ENCODE results near the gene WDFY4. TPM values are rescaled to one million over a fixed set of nuclear protein-coding genes. Genes with fewer than 3 reads are reported as not detected.

Gene WDFY4
- total RNA-seq, 1 experiment from 2014 or later: 0.23 TPM

- ATAC-seq (no peak), DNase-seq (ENCODE audit: low read depth, low spot score) (no peak)
- ChIA-PET POLR2A (no interaction called here), CTCF (no interaction called here)
- in situ Hi-C loops (cut with HindIII; ENCODE audit: low pct_unique_long_range_greater_than_20kb, low sequenced_read_pairs): no loop called here
- Histone ChIP-seq H3K36me3 (ENCODE audit: control insufficient read depth, insufficient read depth, low read length) (no peaks in the 10 kb centered on the region), H3K4me1 (ENCODE audit: control insufficient read depth, insufficient read depth, low read length) (no peaks in the 10 kb centered on the region), H3K27ac (ENCODE audit: low read length) (no peak overlapping the region), H3K4me3 (ENCODE audit: low read depth in 2 of 2, low read length in 2 of 2) (no peak overlapping the region), H3K27me3 (ENCODE audit: control insufficient read depth, insufficient read depth, low read length) (no peaks in the 10 kb centered on the region), H3K9me3 (ENCODE audit: control insufficient read depth, insufficient read depth, low read depth, low read length) (no peaks in the 10 kb centered on the region)
- intact Hi-C loops (cut with micrococcal nuclease; ENCODE audit: unreplicated experiment): no loop called here
- no TSS peak for BruUV-seq (replicated peaks)
- no peak for TF ChIP-seq POLR2AphosphoS5 (IDR thresholded peaks at IDR 0.05; ENCODE audit: low read depth, low read length)
- TF ChIP-seq REST (IDR thresholded peaks at IDR 0.05; ENCODE audit: insufficient read depth in 1 of 2, low read depth in 2 of 2, low read length in 1 of 2): no peak
- no peak for TF ChIP-seq CTCF (IDR thresholded peaks at IDR 0.05)
- TF ChIP-seq SIN3A (IDR thresholded peaks at IDR 0.05; ENCODE audit: borderline replicate concordance, insufficient read depth, low read depth, low read length): no peak
- no peak for TF ChIP-seq TCF7L2 (IDR thresholded peaks at IDR 0.05; ENCODE audit: low read depth, low read length)
Measured at GRCh38 chr10:48872234-48872633, 187.6 kb downstream of the WDFY4 start.

- TF ChIP-seq POLR2AphosphoS5 (IDR thresholded peaks at IDR 0.05; ENCODE audit: low read depth, low read length): no peak
- no peak for TF ChIP-seq CTCF (IDR thresholded peaks at IDR 0.05)
- TF ChIP-seq TCF7L2 (IDR thresholded peaks at IDR 0.05; ENCODE audit: low read depth, low read length): no peak
- TF ChIP-seq SIN3A (IDR thresholded peaks at IDR 0.05; ENCODE audit: borderline replicate concordance, insufficient read depth, low read depth, low read length): no peak
- TF ChIP-seq REST (IDR thresholded peaks at IDR 0.05; ENCODE audit: insufficient read depth in 1 of 2, low read depth in 2 of 2, low read length in 1 of 2): no peak
- no peak overlapping the region for H3K4me3 ChIP-seq (ENCODE audit: low read depth in 2 of 2, low read length in 2 of 2)
- no peaks in the 10 kb centered on the region for H3K36me3 ChIP-seq (ENCODE audit: control insufficient read depth, insufficient read depth, low read length)
- intact Hi-C loops (cut with micrococcal nuclease; ENCODE audit: unreplicated experiment) (no loop called here), in situ Hi-C loops (cut with HindIII; ENCODE audit: low pct_unique_long_range_greater_than_20kb, low sequenced_read_pairs) (no loop called here)
- ChIA-PET POLR2A (no interaction called here), CTCF (no interaction called here)
- DNase-seq (ENCODE audit: low read depth, low spot score): no peak
- H3K4me1 ChIP-seq (ENCODE audit: control insufficient read depth, insufficient read depth, low read length): no peaks in the 10 kb centered on the region
- no peak overlapping the region for H3K27ac ChIP-seq (ENCODE audit: low read length)
- no peaks in the 10 kb centered on the region for H3K9me3 ChIP-seq (ENCODE audit: control insufficient read depth, insufficient read depth, low read depth, low read length)
- ATAC-seq: no peak
- no TSS peak for BruUV-seq (replicated peaks)
- H3K27me3 ChIP-seq (ENCODE audit: control insufficient read depth, insufficient read depth, low read length): no peaks in the 10 kb centered on the region; the same call in 1 of the 2 replicates
Measured at GRCh38 chr10:48878091-48878490, 193.4 kb downstream of the WDFY4 start.
